ENCODE results near the gene BCAS1.

BCAS1 gene

DNA sequence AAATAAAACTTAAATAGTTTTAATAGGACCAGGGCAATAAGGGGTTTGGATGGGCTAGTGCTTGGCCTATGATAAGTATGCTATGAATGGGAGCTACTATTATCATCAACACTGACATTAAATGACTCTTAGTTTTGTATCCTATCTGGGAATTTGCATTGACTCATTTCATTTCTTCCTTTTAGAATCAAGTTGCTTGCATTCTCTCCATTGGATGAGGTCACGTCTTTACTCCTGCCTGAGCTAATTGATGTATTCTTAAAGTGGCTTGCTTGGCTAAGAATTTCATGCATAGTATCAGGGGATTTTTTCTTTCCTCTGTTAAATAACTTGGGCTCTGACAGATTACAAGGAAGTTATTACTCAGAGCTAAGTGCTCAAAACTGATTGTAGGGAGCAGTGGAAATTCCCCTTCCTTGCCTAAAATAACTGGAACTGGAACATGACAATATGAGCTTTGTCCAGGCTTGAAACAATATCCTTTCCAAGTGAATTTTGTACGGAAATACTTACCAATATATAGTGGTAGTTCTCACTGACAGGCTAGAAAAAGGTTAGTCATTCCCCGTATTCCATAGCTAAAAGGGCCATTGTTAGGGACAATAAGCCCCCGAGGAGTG, 169.9 kb downstream of the BCAS1 start:
- DNase-seq = no peak

DNA sequence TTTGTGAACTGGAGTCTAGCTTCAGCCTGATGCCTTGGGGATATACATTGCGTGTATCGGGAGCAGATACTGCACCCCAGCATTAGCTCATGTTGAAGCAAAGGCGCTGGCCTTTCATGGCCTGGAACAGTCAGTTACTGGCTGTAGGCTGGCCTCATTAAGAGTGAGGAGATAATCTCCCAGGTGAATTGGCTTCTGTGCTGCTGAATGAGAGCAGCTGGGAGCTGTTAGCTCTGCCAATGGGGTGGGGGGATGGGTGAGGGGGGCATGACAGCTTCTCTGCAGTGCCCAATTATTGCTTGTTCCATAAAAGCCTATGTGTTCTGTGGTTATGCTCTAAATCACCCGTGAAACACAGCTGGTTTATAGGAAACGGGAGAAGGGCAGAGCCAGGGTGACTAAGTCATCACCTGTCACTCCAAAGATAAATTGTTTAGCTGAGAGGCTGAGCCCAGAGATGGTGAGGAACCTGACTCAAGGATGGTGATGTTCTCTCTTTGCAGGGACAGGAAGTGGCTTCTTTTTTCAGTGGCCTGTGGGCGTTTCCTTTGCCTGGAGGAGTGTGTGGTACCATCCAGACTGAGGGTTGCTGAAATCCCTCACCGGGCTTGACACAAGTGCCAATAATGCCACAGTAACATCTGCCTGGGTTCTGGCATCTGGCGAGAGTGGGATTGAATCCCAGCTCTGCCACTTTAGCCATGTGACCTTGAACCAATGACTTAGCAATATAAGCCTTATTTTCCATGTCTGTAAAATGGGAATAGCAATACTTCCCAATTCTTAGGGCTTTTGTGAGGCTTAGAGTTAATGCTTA, 170.8 kb downstream of the BCAS1 start:
- peak; percentile 71 for DNase-seq

DNA sequence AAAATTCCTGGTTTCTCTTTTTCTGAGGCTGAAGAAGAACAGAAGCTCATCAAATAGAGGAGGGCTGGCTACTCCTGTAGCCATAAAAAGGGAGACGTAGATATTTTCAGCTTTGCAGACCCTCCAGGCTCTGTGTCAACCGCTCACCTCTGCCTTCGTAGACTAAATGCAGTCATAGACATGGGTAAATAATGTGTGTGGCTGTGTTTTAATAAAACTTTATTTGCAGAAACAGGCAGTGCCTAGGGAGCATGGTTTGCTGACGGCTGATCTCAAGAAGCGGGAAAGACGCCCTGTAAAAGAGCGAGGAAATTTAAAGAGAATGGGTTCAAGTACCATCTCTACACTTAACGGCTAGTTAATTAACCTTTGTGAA, 171.8 kb downstream of the BCAS1 start:
- no peak for DNase-seq

DNA sequence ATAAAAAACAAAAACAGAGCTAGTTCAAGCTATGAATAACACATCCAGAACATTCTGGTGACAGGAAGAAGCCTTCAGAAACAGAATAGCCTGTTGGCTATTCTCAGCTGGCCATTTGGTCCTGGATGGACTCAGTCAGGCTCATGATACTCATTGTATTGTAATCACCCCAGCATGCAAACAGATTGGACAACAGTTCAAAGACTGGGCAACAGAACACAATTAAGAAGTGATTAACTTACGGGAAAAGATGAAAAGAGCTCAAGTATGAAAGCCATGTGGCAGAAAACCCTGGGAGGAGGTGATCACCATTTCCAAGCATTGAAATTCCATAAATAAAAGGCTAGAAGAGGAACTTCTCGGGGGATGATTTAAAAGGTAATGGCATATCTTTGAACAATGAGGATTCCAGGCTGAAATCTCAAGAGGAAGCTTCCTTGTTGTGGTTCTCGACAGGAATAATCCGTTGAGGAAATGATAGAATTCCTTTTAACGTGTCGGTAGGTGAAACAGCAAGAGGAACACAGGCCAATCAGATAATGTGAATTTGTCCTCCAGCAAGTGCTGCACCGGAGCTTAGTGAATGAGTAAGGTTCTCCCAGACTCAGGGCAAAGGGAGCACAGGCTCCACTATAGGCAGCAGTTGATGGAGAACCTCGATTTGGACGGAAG, 172.4 kb downstream of the BCAS1 start:
- no peak for DNase-seq

DNA sequence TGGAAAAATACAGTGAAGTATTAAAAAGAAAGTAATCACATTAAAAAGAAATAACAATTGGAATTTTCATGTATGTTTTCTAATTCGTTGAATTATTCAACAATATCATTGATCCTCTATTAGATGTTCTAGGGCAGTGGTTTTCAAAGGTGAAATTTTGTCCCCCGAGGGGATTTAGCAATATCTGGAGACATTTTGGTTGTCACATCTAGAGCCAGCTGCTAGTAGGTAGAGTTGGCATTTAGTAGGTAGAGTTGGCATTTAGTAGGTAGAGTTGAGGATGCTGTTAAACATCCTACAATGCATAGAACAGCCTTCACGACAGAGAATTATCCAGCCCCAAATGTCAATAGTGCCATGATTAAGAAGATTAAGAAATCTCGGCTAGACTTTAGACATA, 173.7 kb downstream of the BCAS1 start:
- DNase-seq = no peak

DNA sequence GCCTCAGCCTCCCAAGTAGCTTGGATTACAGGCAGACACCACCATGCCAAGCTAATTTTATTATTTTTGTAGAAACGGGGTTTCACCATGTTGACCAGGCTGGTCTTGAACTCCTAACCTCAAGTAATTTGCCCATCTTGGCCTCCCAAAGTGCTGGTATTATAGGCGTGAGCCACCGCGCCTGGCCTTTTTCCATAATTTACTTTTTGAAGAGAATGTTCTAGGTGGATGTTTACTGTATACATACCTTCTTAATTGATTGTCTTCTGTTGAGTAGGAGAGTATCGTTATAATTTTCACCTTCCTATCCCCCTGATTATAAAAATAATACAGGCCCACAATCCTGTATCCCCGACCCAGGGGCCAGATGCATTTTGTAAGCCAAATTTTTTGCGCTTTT, 174.4 kb downstream of the BCAS1 start:
- DNase-seq = no peak

DNA sequence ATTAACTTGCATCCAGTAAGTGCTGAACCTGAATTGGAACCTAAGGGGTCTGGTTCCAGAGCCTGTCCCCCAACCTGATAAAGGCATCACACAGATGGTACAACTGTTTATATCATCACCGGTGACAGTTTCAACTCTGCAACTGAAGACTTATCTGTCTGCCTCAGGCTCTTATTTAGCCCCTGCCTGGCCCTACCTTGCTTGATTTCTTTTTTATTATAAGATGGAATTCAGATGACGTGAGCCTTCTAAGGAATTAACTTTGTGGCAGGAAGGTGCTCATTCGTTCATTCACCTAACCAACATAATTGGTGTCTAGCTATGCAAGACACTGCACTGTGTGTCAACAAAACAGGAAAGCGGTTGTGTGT, 175.0 kb downstream of the BCAS1 start:
- DNase-seq = no peak

DNA sequence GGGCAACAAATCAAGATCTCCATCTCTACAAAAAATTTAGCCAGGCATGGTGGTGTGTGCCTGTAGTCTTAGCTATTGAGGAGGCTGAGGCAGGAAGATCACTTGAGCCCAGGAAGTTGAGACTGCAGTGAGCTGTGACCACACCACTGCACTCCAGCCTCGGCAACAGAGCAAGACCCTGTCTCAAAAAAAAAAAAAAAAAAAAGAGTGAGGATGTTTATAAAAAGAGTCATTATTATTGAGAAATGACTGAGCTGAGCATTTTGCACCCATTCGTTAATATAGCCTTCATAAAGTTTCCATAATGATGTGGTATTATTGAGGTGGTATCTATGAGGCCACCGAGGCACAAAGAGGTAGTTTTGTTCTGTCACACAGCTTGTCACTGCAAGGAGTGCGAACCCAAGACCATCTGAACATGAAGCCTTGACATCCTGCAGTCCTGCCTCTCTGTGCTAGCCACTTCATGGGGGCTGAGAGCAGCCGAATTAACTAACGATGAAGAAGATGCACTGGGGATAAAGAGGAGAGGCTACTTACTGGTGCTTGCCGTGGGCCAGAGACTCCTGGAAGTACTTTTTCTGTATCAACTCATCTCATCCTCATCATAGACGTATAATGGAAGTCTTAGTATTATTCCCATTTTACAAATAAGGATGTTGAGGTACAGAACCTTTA, 175.5 kb downstream of the BCAS1 start:
- DNase-seq = no peak
